Daoy (cell line): Measurements from ENCODE around the gene KCTD4. TPM values are rescaled to one million over a fixed set of nuclear protein-coding genes. Genes with fewer than 3 reads are reported as not detected.
"Not testable (repeated sequence)": the region's sequence is repeated elsewhere in the genome, so short reads cannot be mapped to it uniquely, and the experiment has no call there.

Source experiments
- DNase-seq: peaks from one replicate; pipeline ENCODE4 v3.0.0-alpha.2; 2015; ENCODE audit warnings: low read depth
- total RNA-seq: library from RNA; depleted of rRNA; stranded (reverse); fragments of >200 nt; shearing (Covaris generic); gene quantifications from 2 replicates; pipeline ENCODE4 v1.2.3, GENCODE V29; 2014; rRNA removed

Gene KCTD4
- not detected in 2 replicates for total RNA-seq

DNA sequence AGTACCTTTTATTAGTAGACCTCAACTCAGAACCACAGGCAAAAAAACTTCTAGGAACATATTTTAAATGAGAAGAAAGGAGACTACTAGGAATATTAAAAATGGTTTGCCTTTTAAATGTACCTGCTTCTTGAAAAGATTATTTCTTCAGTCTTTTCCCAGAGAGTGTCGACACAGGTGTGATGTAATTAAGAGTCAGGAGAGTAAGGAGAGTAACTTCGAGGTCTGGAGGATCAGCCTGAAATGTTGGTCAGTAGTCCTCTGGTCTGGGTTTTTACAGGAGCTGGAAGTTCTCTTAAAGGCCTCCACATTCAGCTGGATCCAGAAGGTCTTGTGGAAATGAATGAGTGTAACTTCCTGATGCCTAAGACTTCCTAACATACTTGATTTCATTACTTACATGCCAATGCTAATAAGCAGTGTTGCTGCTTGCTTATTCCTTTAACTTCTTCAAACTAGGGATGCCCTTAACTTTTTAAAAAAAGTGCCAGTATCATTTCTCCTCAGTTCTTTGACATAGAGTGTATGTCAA is at the start of gene KCTD4:
TSS of gene KCTD4 (minus strand) at position 345 of the 532 bp plus-strand sequence. CDS start 6,478 bp downstream, outside the sequence.
- no peak for DNase-seq

- DNase-seq = no peak
These were observed 48.8 kb upstream of the KCTD4 start for GRCh38 chr13:45249662-45250061.

GRCh38 chr13:45244736-45245135 is 43.9 kb upstream of the KCTD4 start:
- DNase-seq = not testable (repeated sequence)

DNA sequence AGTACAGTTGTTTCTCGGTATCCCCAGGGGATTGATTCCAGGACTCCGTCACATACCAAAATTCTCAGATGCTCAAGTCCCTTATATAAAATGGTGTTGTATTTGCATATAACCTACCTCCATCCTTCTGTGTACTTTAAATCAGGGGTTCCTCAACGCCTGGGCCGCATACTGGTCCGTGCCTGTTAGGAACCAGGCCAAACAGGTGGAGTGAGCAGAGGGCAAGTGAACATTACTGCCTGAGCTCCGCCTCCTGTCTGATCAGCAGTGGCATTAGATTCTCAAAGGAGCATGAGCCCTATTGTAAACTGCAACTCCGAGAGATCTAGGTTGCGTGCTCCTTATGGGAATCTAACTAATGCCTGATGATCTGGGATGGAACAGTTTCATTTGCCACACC is 42.2 kb upstream of the KCTD4 start:
- no peak for DNase-seq

GRCh38 chr13:45242524-45242923 is 41.7 kb upstream of the KCTD4 start:
- no peak for DNase-seq

DNA sequence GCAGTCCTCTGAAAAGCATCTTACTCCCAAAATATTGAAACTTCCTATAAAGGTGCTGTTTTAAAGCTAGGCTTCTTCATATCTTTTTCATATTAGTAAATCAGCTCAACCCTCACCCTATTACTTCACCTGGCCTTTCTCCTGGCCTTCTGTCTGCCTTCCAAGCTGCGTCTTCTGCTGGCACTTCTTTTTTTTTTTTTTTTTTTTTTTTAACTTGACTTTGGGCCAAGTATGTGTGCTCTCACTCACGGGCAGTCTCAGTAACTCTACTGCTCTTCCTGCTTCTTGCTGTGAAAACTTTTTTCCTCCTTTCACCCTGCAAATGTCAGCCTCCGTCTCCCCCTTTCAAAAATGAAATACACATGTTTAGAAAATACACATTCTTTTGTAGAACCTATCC is 41.2 kb upstream of the KCTD4 start:
- peak; percentile 16 for DNase-seq

DNA sequence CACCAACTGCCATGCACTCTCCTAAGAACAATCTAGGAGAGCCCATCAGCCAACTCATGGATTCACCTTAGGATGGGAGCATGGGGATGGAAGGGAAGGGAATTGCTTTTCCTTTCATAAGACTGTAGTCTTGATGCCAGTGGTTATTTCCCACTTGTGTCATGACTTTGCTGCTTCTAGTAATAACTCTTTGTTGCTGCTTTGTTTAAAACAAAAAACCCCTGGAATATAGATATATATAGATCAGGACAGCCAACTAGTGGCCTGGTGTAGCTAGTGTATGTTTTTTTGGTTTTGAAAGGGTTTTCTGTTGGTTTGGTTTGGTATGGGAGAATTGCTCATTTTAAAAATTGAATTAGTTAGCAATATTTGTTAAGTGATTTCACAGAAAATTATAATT is 39.3 kb upstream of the KCTD4 start:
- DNase-seq = no peak

GRCh38 chr13:45238945-45239795 is 38.3 kb upstream of the KCTD4 start:
- peak; percentile 17 for DNase-seq

GRCh38 chr13:45232591-45232990 is 31.7 kb upstream of the KCTD4 start:
- DNase-seq = no peak

DNA sequence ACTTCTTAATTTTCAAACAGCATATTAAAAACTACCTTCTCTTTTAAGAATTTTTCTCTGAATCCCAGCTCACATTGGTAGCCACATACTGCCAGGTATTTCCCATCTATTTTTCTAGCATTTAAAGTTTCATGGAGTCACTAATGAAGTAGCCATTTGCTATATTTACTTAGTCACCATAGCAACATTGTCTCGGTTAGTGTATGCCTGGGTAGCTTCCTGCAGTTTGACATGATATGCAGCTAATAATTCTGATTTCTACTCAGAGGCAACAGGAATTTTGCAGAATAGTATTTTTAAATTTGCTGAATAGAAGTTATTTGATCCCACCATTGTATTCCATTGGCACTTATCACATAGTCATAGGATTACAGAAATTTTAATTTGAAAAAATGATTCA is 30.9 kb upstream of the KCTD4 start:
- no peak for DNase-seq

DNA sequence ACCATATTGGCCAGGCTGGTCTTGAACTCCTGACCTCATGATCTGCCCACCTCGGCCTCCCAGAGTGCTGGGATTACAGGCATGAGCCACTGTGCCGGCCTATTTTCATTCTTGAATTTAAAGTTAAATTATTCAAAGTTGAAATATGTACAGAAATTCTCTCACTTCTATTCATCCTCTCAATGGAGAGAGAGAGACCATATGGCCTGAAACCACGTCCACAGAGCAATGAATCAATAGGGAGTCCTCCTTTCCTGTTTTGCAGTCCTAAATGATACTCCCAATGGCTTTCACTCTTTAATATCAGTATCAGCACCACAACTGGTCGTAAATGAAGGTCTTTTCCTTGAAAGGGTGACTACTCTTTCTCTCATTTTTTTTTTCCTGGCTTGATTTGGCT is 30.5 kb upstream of the KCTD4 start:
- DNase-seq = no peak

GRCh38 chr13:45229172-45229571 is 28.3 kb upstream of the KCTD4 start:
- no peak for DNase-seq

- no peak for DNase-seq
These were observed 27.2 kb upstream of the KCTD4 start for GRCh38 chr13:45228002-45228401.

GRCh38 chr13:45226024-45226423 is 25.2 kb upstream of the KCTD4 start:
- no peak for DNase-seq

GRCh38 chr13:45225370-45225769 is 24.5 kb upstream of the KCTD4 start:
- no peak for DNase-seq

- no peak for DNase-seq
These were observed 23.3 kb upstream of the KCTD4 start for GRCh38 chr13:45224176-45224575.

DNA sequence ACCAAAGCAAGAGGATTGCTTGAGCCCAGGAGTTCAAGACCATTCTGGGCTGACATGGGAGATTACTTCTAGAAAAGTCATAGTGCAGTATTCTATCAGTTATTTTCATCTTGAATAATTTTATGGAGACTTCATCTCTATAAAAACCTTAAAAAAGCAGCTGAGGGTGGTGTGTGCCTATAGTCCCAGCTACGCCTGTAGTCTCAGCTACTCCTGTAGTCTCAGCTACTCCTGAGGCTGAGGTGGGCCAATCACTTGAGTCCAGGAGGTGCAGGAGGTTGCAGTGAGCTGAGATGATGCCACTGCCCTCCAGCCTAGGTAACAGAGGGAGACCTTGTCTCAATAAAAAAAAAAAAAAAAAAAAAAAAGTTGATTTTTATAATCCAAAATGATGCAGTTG is 22.1 kb upstream of the KCTD4 start:
- DNase-seq = no peak

DNA sequence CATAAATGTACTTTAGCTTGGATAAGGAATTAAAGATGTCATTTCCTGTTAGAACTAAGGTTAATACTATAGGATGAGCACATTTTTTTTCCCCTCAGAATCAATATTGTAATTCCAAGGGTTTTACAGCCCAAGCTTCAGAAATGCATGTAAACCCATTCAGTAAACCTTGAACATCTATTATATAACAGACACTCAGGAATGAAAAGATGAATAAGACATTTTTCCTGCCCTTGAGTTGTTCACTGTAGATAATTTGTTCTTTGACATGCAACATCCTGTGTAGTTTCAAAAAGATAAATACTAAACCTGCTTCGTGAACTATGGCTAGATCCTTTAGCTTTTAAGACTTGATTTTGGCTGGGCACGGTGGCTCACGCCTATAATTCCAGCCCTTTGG is 21.7 kb upstream of the KCTD4 start:
- DNase-seq = no peak

GRCh38 chr13:45220403-45220802 is 19.6 kb upstream of the KCTD4 start:
- no peak for DNase-seq

GRCh38 chr13:45219938-45220375 is 19.1 kb upstream of the KCTD4 start:
- peak; percentile 53 for DNase-seq

DNA sequence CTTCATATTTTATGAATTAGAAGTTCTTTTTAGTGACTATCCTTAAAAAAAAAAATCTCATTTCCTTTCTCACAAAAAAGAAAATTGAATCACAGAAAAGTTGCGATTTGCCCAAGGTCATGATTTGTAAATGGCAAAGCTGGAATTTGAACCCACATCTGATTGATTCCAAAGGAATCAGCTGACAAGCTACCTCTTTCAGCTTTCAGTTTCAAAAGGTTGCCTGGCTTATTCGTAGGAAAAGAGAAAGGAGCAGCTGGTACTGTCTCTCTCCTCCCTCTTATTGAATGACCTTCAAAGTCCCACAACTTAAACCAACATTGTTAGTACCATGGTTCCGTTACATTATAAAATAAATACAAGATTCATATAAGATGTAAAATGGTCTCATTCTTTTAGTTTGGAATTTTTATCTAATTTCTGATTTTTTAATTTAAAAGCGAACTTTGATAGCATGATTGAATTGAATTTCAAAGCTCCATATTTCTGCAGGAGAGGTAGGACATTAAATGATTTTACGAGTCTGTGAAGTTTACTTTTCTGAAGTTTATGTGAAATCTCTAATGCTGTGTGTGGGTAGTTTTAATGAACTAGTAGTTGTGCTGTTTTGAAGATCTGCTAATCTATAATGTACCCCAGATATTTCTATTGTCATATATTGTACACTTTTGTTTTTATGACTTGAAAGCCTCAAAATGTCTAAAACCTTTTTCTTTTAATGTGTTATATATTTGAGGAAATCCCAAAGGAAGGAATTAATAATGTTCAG is 18.5 kb upstream of the KCTD4 start:
- peak; percentile 24 for DNase-seq

DNA sequence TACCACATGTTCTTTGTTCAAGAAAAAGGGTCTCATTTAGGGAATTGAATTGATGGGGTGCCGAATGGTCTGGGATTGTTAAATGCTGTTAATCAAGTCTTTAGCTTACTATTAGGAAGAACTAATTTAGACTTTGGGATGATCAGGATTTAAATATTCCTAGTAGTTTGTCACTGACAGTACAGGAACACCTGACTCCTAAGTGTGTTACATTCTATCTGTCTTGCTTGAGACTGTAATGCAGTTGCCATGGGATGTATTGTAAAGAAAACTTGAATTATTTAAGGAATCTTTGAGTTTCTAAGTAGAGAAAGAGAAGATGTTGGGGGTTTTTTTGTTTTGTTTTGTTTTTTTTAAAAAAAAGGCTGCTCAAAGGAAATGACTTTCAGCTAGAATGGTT is 17.8 kb upstream of the KCTD4 start:
- DNase-seq = no peak

DNA sequence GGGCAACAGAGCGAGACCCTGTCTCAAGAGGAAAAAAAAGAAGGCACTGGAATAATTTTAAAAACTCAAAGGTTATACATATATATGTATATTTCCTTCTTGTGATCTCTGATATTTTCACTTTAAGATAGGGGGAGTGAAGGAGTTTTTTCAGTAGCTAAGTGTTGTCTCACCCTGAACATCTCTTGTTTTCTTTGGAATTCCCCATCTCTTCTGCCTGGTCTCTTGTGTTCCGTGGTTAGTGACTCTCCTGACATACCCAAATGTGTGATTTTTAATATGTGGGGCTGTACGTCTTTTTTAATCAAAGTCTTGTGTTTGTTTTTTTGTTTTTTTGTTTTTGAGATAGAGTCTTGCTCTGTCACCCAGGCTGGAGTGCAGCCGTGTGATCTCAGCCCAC is 15.3 kb upstream of the KCTD4 start:
- DNase-seq = no peak
